ENCODE measurements around the gene MLLT6.

- no peak for TF ChIP-seq POLR2A (IDR thresholded peaks at IDR 0.05; ENCODE audit: low read length)
- no peak for TF ChIP-seq GATA1 (IDR thresholded peaks at IDR 0.05; ENCODE audit: low read depth, low read length)
Measured at GRCh38 chr17:38733282-38733981, 28.4 kb downstream of the MLLT6 start.
